Activated naive CD8-positive, alpha-beta T cell treated with anti-CD3 and anti-CD28 coated beads, Interleukin-2, amount 50 U/mL, for 24 hours (primary cell): Measurements from ENCODE around the gene STK17B.

ENCODE experiments used
- ATAC-seq: fragments of 150-1000 bp; cut with Tn5 transposase; one replicate; pipeline ENCODE4 v1.10.0; 2021
- DNase-seq: peaks from one replicate; pipeline ENCODE4 v3.0.0; 2021
- H3K27ac Mint-ChIP-seq: one replicate; pipeline ENCODE4 v1.8.0; 2021; ENCODE audit warnings: mild to moderate bottlenecking, mixed read lengths
- H3K27me3 Mint-ChIP-seq: one replicate; pipeline ENCODE4 v1.8.0; 2021; ENCODE audit warnings: mixed read lengths
- H3K36me3 Mint-ChIP-seq: one replicate; pipeline ENCODE4 v1.8.0; 2021; ENCODE audit warnings: low read depth, mixed read lengths
- H3K4me1 Mint-ChIP-seq: one replicate; pipeline ENCODE4 v1.8.0; 2021; ENCODE audit warnings: mixed read lengths
- H3K4me3 Mint-ChIP-seq: one replicate; pipeline ENCODE4 v1.8.0; 2021; ENCODE audit warnings: mild to moderate bottlenecking, moderate library complexity, mixed read lengths
- H3K9me3 Mint-ChIP-seq: one replicate; pipeline ENCODE4 v1.8.0; 2021; ENCODE audit warnings: mixed read lengths

STK17B gene

DNA sequence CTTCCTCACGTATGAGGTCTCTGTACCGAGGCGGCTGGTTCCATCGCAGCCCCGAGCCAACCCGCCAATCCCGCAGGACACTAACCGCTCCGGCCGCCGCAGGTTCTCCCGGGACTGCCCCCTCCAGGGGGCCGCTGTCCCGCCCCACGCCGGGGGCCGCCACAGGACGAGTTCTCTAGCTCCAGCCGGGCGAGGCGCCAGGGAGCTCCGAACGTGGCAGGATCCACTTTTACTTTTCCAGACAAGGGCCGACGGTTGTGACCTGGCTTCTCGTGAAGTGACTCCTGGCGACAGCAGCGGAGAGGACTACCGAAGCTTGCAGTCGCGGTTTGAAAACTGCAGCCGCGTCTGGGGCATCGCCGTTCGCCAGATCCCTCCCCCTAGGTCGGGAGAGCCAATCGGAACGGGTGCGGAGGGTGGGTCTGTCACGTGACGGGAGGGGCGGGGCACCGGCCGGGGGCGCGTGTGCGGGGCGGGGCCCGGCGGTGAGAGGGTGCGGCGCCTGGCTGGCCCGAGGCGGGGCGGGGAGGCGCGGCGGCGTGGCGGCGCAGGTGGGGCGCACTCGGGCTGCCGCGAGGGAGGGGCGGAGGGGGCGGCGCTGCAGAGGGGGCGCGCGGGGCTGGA, at the start of gene STK17B:
Gene STK17B, minus strand, starts transcription at position 331 of the 624 bp plus-strand sequence. CDS start 8,195 bp downstream, outside the sequence.
- DNase-seq = peak; percentile 97
- peaks cover 46% of the 10 kb centered on the region for H3K4me1 Mint-ChIP-seq
- peak within 1 kb of the TSS; percentile 90 for H3K4me3 Mint-ChIP-seq
- H3K27ac Mint-ChIP-seq = peak within 1 kb of the TSS; percentile 88
- peak; percentile 60 for ATAC-seq
- no peaks in the 10 kb centered on the region for H3K27me3 Mint-ChIP-seq
- H3K9me3 Mint-ChIP-seq = no peaks in the 10 kb centered on the region
- H3K36me3 Mint-ChIP-seq = peaks cover 38% of the 10 kb centered on the region

DNA sequence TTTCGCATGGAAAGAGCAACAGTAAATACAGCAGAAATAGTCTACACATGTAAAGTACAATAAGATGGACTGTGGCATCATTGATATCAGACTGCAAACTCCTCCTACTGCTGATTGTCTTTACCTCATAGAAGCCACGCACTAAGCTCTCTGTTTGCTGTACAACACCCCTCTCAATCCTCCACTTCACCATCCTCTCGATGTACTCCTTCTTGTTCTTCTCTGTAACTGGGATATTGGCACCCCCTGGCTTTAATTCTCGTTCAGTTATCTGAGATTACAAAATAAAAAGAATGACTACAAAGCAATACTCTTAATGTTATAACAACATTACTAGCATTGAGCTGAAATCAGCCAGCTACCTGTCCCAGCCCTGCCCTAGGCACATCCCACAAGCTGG, 49.3 kb upstream of the STK17B start:
- peaks cover 7% of the 10 kb centered on the region for H3K9me3 Mint-ChIP-seq
- DNase-seq (no peak), ATAC-seq (peak; percentile 51)
- no peaks in the 10 kb centered on the region for H3K27me3 Mint-ChIP-seq
- H3K36me3 Mint-ChIP-seq = peaks cover 17% of the 10 kb centered on the region
- peak overlapping the region; percentile 0 for H3K4me3 Mint-ChIP-seq
- H3K4me1 Mint-ChIP-seq = peaks cover 77% of the 10 kb centered on the region
- peak overlapping the region; percentile 6 for H3K27ac Mint-ChIP-seq

DNA sequence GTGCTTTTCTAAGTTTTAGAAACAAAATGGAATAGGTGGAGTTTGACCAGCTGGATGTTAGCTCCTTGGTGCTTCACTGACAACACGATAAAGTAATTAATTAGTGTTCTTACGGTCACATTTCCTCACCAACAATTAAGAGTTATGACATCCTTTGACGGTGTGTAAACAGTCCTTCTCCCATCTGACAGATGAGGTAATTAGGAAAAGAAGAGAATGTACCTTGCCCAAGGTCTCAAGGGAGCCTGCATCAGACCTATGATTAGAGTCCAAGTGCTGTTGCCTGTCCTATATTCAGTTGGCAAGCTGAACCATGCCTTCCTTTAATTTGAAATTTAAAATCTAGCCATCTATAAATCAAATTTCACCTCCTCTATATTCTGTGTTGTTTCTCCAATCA, 48.3 kb upstream of the STK17B start:
- ATAC-seq (no peak), DNase-seq (no peak)
- Mint-ChIP-seq H3K4me3 (no peak overlapping the region), H3K27ac (peak overlapping the region; percentile 6), H3K27me3 (no peaks in the 10 kb centered on the region), H3K4me1 (peaks cover 75% of the 10 kb centered on the region), H3K36me3 (peaks cover 17% of the 10 kb centered on the region), H3K9me3 (peaks cover 7% of the 10 kb centered on the region)

DNA sequence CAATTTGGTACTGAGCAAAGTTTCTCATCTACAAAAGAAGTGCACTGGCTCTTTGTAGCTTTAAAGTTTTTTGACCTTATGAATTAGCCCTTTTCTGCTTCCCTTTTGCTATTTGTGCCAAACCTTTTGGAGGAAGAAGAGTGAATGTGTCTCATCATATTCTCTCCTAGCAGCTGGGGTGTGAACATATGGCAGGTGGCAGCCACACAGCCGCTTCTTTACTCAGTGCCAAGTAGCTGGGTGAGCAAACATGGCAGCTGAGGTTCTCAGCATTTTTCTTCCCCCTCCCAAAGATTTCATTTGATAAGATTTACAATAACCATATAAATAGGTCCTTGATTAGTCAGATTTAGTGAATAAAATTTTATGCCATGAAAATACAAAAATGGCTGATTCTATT, 46.7 kb upstream of the STK17B start:
- H3K27ac Mint-ChIP-seq = peak overlapping the region; percentile 8
- no peaks in the 10 kb centered on the region for H3K27me3 Mint-ChIP-seq

DNA sequence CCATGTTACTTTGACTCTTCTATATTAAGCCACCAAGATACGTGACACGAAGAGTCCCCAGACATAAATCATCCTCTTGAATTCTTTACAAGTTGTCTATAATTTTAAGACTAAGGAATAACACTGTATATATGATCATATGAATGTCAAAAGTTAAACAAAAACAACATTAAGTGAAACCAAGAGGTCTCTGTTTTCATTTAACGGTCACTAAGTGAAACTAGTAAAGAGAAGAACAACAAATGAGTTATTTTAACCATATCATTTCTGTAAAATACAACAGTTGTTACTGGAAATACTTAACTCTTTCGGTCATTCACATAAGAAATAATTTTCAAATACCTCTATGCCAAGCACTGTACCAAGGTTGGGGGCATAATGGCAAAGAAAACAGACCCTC, 45.7 kb upstream of the STK17B start:
- ATAC-seq = no peak
- H3K36me3 Mint-ChIP-seq = peaks cover 8% of the 10 kb centered on the region
- no peaks in the 10 kb centered on the region for H3K27me3 Mint-ChIP-seq
- DNase-seq = no peak
- no peak overlapping the region for H3K27ac Mint-ChIP-seq
- peaks cover 81% of the 10 kb centered on the region for H3K4me1 Mint-ChIP-seq
- peaks cover 2% of the 10 kb centered on the region for H3K9me3 Mint-ChIP-seq
- no peak overlapping the region for H3K4me3 Mint-ChIP-seq

More for the DNA sequence above, 46.7 kb upstream of the STK17B start:
- ATAC-seq = no peak
- Mint-ChIP-seq H3K4me3 (no peak overlapping the region), H3K36me3 (peaks cover 6% of the 10 kb centered on the region), H3K4me1 (peaks cover 74% of the 10 kb centered on the region), H3K9me3 (peaks cover 3% of the 10 kb centered on the region)
- no peak for DNase-seq

DNA sequence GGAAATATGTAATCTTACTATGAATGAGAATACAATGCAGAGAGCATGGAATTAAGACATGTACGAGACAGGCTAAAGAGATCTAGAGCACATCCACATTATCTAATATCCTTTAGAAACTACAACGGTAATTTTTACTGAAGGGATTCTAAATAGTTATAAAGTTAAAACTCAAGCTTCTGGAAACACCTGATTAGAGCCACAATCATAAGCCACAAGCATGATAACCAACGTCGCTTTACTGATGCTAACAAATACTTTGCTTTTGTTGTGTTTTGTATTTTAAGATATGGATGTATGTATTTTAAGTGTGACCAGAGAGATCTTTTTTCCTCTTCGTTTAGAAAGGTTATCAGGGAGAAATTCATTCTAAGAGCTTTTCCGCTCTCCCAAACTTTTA, 44.0 kb upstream of the STK17B start:
- no peak overlapping the region for H3K4me3 Mint-ChIP-seq
- peaks cover 7% of the 10 kb centered on the region for H3K36me3 Mint-ChIP-seq
- no peaks in the 10 kb centered on the region for H3K9me3 Mint-ChIP-seq
- ATAC-seq = no peak
- H3K4me1 Mint-ChIP-seq = peaks cover 85% of the 10 kb centered on the region
- H3K27ac Mint-ChIP-seq = no peak overlapping the region
- no peak for DNase-seq
- H3K27me3 Mint-ChIP-seq = no peaks in the 10 kb centered on the region

DNA sequence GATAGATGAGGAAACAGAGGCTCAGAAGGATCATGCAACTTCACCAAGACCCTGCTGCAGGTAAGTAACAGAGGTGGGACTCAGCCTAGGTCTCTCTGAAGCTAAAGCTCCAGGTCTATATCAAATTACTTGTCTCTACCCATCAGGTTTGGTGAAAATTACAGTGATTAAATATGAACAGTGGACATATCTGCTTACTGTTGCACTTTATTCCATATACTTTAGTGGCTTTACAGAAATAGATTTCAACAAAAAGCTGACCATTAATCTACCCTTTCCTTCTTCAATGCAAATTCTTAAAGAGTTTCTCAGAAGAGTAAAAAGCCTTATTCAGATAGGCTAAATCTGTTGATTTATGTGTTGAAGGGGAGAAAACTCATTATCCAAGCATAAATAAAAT, 42.8 kb upstream of the STK17B start:
- no peak overlapping the region for H3K27ac Mint-ChIP-seq

DNA sequence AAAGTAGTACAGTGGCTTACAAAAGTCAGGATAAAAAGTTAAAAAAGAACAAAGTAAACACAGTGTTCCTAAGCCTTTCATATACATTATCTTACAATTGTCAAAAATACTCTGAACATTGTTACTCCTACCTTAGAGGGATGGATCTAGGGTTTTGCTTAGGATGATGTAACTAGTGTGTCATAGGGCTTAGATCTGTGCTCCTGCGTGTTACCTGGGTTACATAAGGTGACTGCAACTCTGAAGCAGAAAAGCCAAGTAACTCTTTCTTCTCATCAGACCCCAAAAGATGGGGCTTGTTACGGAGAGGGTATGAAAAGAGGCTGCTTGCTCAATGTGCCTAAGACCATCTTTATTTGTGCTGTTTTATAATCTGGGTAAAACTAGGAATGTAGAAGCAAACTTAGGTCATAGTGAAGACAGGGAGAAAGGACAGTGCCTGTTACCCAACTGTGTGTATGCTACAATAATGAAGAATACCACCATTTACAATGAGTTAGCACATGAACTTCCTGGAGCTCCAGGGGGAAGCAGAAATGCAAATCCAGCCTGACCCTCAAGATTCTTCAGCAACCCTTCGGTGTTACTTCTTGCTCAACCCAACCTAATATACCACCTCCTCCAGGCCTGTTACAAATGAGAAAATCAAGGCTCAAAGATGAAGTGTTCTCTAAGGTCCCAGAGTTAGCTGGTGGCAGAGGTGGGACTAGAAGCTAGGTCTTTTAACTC, 42.0 kb upstream of the STK17B start:
- ATAC-seq (no peak), DNase-seq (no peak)
- Mint-ChIP-seq H3K36me3 (peaks cover 7% of the 10 kb centered on the region), H3K27me3 (no peaks in the 10 kb centered on the region), H3K4me3 (no peak overlapping the region), H3K27ac (no peak overlapping the region), H3K4me1 (peaks cover 83% of the 10 kb centered on the region), H3K9me3 (no peaks in the 10 kb centered on the region)

More for the DNA sequence above, 42.8 kb upstream of the STK17B start:
- Mint-ChIP-seq H3K4me1 (peaks cover 81% of the 10 kb centered on the region), H3K36me3 (peaks cover 7% of the 10 kb centered on the region), H3K27me3 (no peaks in the 10 kb centered on the region), H3K9me3 (no peaks in the 10 kb centered on the region), H3K4me3 (no peak overlapping the region)
- no peak for DNase-seq
- no peak for ATAC-seq

DNA sequence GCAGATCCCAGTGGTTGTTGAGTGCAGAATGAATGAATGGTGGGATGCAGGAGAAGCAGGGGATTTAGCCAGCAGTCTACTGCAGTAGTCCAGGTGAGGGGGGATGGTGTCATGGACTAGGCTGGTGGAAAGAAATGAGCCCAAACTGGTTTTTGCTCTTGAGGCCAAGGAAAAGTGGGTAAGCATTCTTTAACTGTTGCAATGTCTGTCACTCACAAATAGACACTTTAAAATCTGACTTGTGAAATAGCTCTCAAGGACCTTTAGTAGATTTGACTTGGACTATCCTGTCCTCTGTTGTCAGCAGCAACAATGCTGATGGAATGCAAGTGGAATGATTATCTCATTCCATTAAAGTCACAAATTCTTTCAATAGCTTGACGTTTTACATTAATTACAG, 37.5 kb upstream of the STK17B start:
- no peak overlapping the region for H3K4me3 Mint-ChIP-seq
- H3K4me1 Mint-ChIP-seq = peaks cover 47% of the 10 kb centered on the region
- H3K9me3 Mint-ChIP-seq = no peaks in the 10 kb centered on the region
- no peak for ATAC-seq
- H3K27me3 Mint-ChIP-seq = no peaks in the 10 kb centered on the region
- peaks cover 6% of the 10 kb centered on the region for H3K36me3 Mint-ChIP-seq
- peak overlapping the region; percentile 50 for H3K27ac Mint-ChIP-seq
- DNase-seq = no peak

DNA sequence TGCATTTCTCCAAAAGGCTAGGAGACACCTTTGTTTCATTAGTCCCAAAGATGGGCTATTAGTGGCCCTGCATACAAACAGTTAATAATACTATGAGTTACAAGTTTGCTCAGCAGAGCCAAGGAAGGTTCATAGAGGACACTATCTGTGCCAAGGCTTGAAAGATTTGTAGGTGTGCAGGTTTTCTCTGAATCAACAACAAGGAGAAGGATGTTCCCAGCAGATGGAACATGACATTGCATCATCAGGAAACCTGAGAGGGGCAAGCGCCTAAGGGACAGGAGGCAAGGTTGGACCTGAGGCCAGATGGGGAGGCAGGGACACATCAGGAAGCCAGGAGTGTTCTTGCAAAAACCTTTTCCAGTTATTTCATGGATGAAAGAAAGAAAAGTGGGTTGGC, 35.4 kb upstream of the STK17B start:
- peaks cover 35% of the 10 kb centered on the region for H3K4me1 Mint-ChIP-seq
- ATAC-seq (no peak), DNase-seq (no peak)
- no peak overlapping the region for H3K27ac Mint-ChIP-seq
- no peaks in the 10 kb centered on the region for H3K9me3 Mint-ChIP-seq
- no peaks in the 10 kb centered on the region for H3K27me3 Mint-ChIP-seq
- peaks cover 2% of the 10 kb centered on the region for H3K36me3 Mint-ChIP-seq
- no peak overlapping the region for H3K4me3 Mint-ChIP-seq

DNA sequence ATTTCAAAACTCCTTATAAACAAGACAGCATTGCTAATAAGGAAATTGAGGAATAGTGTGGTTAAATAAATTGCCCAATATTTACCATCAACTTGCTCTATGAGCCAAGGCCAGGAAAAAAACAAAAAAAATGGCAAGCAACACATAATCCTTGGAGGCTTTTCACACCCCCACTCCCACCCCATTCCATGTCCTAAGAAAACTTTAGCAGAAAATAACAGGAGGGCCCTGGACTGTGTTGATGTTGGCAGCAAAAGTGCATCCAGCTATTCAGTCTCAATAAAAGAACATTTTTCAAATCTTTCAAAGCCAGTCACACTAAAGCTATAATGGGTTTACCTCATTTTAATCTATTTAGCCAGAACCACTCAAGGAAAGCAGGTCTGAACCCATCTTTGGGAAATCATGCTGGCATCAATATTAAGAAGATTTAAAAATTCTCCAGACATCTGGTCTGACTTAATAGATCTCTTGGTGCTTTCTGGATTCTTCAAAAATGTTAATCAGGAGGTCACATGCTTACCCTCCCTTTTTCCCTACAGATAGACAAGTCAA, 34.6 kb upstream of the STK17B start:
- Mint-ChIP-seq H3K4me1 (peaks cover 34% of the 10 kb centered on the region), H3K36me3 (peaks cover 5% of the 10 kb centered on the region), H3K27ac (no peak overlapping the region), H3K27me3 (no peaks in the 10 kb centered on the region), H3K4me3 (no peak overlapping the region), H3K9me3 (no peaks in the 10 kb centered on the region)
- ATAC-seq = no peak
- no peak for DNase-seq

DNA sequence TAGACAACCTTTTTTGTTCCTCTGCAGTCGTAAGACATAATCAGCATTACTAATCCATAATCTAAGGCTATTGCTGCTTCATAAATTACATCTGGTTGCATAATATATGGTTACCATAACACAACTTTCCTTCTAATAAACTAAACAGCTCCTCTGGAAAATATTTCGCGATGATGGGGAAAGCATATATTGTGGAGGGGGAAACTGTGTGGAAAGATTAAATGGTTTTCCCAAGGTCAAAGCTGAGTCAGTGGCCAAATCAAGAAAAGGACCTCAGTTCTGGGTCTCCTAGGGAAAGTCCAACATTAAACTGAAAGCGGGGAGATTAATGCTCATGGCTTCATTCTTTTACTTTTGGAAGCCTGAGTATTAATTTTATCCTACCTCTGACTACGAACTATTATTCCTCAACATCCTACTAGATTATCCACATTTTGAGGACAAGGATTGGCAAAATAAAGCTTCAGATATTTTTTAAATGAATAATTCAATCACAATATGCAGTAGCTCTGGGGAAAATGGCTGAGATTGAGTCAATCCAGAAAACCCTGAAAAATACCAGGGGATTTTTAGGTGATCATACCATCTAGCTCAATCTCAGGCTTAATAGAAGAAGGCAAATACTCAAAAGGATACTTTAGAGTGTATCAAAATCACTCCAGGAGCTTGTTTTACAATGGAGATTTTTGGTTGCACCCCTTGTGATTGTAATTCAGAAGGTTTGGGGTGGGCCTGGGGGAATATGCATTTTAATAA, 33.8 kb upstream of the STK17B start:
- DNase-seq (no peak), ATAC-seq (peak; percentile 48)
- no peaks in the 10 kb centered on the region for H3K9me3 Mint-ChIP-seq
- H3K27me3 Mint-ChIP-seq = no peaks in the 10 kb centered on the region
- H3K36me3 Mint-ChIP-seq = peaks cover 6% of the 10 kb centered on the region
- no peak overlapping the region for H3K27ac Mint-ChIP-seq
- H3K4me1 Mint-ChIP-seq = peaks cover 38% of the 10 kb centered on the region
- no peak overlapping the region for H3K4me3 Mint-ChIP-seq

DNA sequence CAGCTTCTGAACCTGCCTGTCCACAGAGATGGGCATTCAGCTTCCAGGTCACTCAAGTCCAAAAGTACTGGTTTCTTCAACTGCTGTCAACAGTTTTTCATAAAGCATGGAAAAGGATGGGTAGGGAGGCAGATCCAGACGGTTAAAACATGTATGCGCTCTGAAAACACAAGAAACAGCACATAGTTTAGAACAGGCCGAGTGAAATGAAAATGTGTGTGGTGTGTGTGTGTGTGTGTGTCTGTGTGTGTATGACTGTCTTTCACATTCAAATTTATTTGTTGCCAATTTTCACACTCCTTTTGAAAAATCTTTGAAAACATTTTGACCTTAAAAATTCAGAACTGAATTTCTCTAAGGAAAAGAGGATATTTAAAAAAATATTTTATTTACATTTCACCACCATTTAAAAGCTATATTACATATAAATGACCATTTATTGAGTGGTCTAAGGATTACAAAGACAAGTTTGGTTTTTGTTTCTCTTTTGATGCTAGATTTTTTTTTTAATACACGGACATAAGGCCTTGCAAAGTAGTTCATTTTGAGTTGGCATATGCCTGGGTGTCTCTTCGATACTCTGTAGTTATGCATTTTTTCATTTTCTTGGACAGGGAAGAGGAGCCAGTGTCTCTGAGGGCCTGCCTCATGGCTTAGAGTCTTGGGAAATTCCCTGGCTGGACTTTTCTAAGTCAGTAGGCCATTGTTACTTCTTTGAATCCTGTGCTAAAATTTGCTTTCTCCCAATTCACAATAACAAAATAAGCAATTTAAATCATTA, 30.0 kb upstream of the STK17B start:
- H3K4me1 Mint-ChIP-seq = peaks cover 38% of the 10 kb centered on the region
- peaks cover 6% of the 10 kb centered on the region for H3K36me3 Mint-ChIP-seq
- no peaks in the 10 kb centered on the region for H3K9me3 Mint-ChIP-seq
- peak overlapping the region; percentile 66 for H3K4me3 Mint-ChIP-seq
- no peak for DNase-seq
- no peak for ATAC-seq
- no peaks in the 10 kb centered on the region for H3K27me3 Mint-ChIP-seq
- H3K27ac Mint-ChIP-seq = peak overlapping the region; percentile 92

DNA sequence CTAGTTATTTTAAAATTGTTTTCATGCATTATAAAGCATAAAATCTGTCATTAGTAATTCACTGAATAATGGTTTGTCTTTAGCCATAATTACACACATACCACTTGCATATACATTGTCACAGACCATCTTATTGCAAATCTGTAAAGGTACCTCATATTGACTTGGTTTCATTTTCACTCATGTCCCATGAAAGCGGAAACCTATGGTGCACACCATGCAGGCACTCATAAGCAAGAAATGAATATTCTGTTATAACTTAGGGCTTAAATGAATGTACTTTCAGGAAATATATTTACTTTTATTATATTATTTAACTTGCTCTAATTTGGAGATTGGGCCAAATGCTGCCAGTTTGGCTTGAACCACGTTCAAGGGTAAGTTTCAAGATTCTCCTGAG, 29.2 kb upstream of the STK17B start:
- peak overlapping the region; percentile 92 for H3K27ac Mint-ChIP-seq
- H3K9me3 Mint-ChIP-seq = no peaks in the 10 kb centered on the region
- ATAC-seq = peak; percentile 97
- peak overlapping the region; percentile 66 for H3K4me3 Mint-ChIP-seq
- H3K27me3 Mint-ChIP-seq = no peaks in the 10 kb centered on the region
- peaks cover 6% of the 10 kb centered on the region for H3K36me3 Mint-ChIP-seq
- no peak for DNase-seq
- H3K4me1 Mint-ChIP-seq = peaks cover 44% of the 10 kb centered on the region
